ENCODE data around the gene TBC1D10B.

- TF ChIP-seq CTCF (IDR thresholded peaks at IDR 0.05), result no peak
- no peak for TF ChIP-seq EP300 (IDR thresholded peaks at IDR 0.05)
- no peak for TF ChIP-seq POLR2AphosphoS5 (IDR thresholded peaks at IDR 0.05)
These were observed 11.1 kb downstream of the TBC1D10B start for GRCh38 chr16:30358990-30359870.

Measured in sigmoid colon (tissue), 4 donors.